NCI-H446 (cell line): ENCODE data around the gene HAT1.
A peak's percentile ranks its signal among the peaks of the same experiment; 100 is the strongest.
"Not testable (repeated sequence)": the region's sequence is repeated elsewhere in the genome, so short reads cannot be mapped to it uniquely, and the experiment has no call there.

ENCODE experiments used
- DNase-seq, 2 experiments: peaks; one replicate each; lab custom pipeline; 2025; lab: John Stamatoyannopoulos, UW

HAT1 gene

GRCh38 chr2:171922230-171923022 lies at the start of gene HAT1:
Gene HAT1, plus strand, starts transcription at chr2:171922461. Its CDS starts 40 bp downstream, at chr2:171922501.
- peak; percentile 96 to 98 for DNase-seq

GRCh38 chr2:171874517-171874916 lies 47.7 kb upstream of the HAT1 start:
- no peak for DNase-seq

- DNase-seq: no peak
Measured at GRCh38 chr2:171874963-171875362, 47.3 kb upstream of the HAT1 start.

GRCh38 chr2:171878481-171878993 lies 43.7 kb upstream of the HAT1 start:
- DNase-seq: peak in 1 of 2 experiments; percentile 4

GRCh38 chr2:171879865-171880264 lies 42.4 kb upstream of the HAT1 start:
- no peak for DNase-seq

- DNase-seq: no peak
Measured at GRCh38 chr2:171880774-171881173, 41.5 kb upstream of the HAT1 start.

GRCh38 chr2:171882089-171882769 lies 40.0 kb upstream of the HAT1 start:
- DNase-seq: no peak

- DNase-seq: no peak
Measured at GRCh38 chr2:171883275-171883893, 38.9 kb upstream of the HAT1 start.

GRCh38 chr2:171889333-171889732 lies 32.9 kb upstream of the HAT1 start:
- DNase-seq: no peak

- no peak for DNase-seq
Measured at GRCh38 chr2:171889808-171890207, 32.5 kb upstream of the HAT1 start.

- no peak for DNase-seq
Measured at GRCh38 chr2:171893196-171893823, 29.0 kb upstream of the HAT1 start.

GRCh38 chr2:171893824-171894611 lies 28.2 kb upstream of the HAT1 start, which contains the start of gene SLC25A12:
Gene SLC25A12, minus strand, starts transcription at chr2:171894244. Its CDS starts 30 bp downstream, at chr2:171894214.
- peak; percentile 59 to 89 for DNase-seq

GRCh38 chr2:171894612-171894947 lies 27.7 kb upstream of the HAT1 start:
- no peak for DNase-seq

GRCh38 chr2:171895786-171896185 lies 26.5 kb upstream of the HAT1 start:
- no peak for DNase-seq

GRCh38 chr2:171899623-171900282 lies 22.5 kb upstream of the HAT1 start:
- DNase-seq: not testable (repeated sequence)

GRCh38 chr2:171902840-171903420 lies 19.3 kb upstream of the HAT1 start:
- DNase-seq: no peak

- DNase-seq: no peak
Measured at GRCh38 chr2:171908235-171908634, 14.0 kb upstream of the HAT1 start.

- DNase-seq: no peak
Measured at GRCh38 chr2:171909266-171909665, 13.0 kb upstream of the HAT1 start.

- no peak for DNase-seq
Measured at GRCh38 chr2:171910494-171910893, 11.8 kb upstream of the HAT1 start.

GRCh38 chr2:171913517-171913916 lies 8.7 kb upstream of the HAT1 start:
- DNase-seq: no peak
